Lung (tissue), 12 donors: Measurements from ENCODE around the gene HFM1. TPM values are rescaled to one million over a fixed set of nuclear protein-coding genes. Genes with fewer than 3 reads are reported as not detected.
A peak's percentile ranks its signal among the peaks of the same experiment; 100 is the strongest.

ENCODE experiments used
- ATAC-seq: fragments of 200-7000 bp; cut with Tn5 transposase; one replicate; pipeline ENCODE4 v1.9.1; 2020; ENCODE audit warnings: moderate number of reproducible peaks; ENCODE audit not compliant: insufficient read depth, low FRiP score
- DNase-seq, 3 donors: peaks; one replicate each; pipeline ENCODE4 v3.0.0-alpha.2; 2013 to 2017
- H3K27ac ChIP-seq, 2 donors: one replicate each; pipeline ENCODE4 v1.5.1; 2013; ENCODE audit warnings: mild to moderate bottlenecking in 2 of 2, moderate library complexity in 2 of 2, control low read depth in 1 of 2, inconsistent platforms in 1 of 2, low read depth in 1 of 2, low read length in 1 of 2
- H3K27me3 ChIP-seq, 3 donors: one replicate each; pipeline ENCODE4 v1.5.1; 2013; ENCODE audit warnings: low read length in 2 of 3; ENCODE audit not compliant: control insufficient read depth in 3 of 3, insufficient read depth in 3 of 3
- H3K36me3 ChIP-seq, 4 donors: one replicate each; pipeline ENCODE4 v1.5.1; 2013; ENCODE audit warnings: low read length in 4 of 4, mild to moderate bottlenecking in 1 of 4, moderate library complexity in 1 of 4; ENCODE audit not compliant: control insufficient read depth in 4 of 4, insufficient read depth in 4 of 4
- H3K4me1 ChIP-seq, 5 donors: one replicate each; pipeline ENCODE4 v1.5.1; 2013; ENCODE audit warnings: low read length in 5 of 5, mild to moderate bottlenecking in 2 of 5, moderate library complexity in 1 of 5; ENCODE audit not compliant: control insufficient read depth in 5 of 5, insufficient read depth in 5 of 5
- H3K4me3 ChIP-seq: one replicate; pipeline ENCODE4 v1.5.1; 2013; ENCODE audit warnings: mild to moderate bottlenecking, control low read depth, moderate library complexity
- H3K9ac ChIP-seq, 2 donors: one replicate each; pipeline ENCODE4 v1.5.1; 2013; ENCODE audit warnings: low read length in 2 of 2, control low read depth in 1 of 2; ENCODE audit not compliant: insufficient read depth in 1 of 2
- H3K9me3 ChIP-seq, 4 donors: one replicate each; pipeline ENCODE4 v1.5.1; 2013; ENCODE audit warnings: low read length in 3 of 4, mild to moderate bottlenecking in 1 of 4, moderate library complexity in 1 of 4; ENCODE audit not compliant: control insufficient read depth in 4 of 4, insufficient read depth in 3 of 4
- CTCF ChIP-seq: IDR thresholded peaks from 2 replicates; pipeline ENCODE4 v1.5.1; 2012; ENCODE audit warnings: mild to moderate bottlenecking; ENCODE audit errors: control extremely low read depth, extremely low read depth
- WGBS, 2 donors: extraction: QIAGEN DNeasy Blood & Tissue Kit; methylation state at CpG; one replicate each; pipeline ENCODE4 v1.1.7; 2013; 5-methylcytosine and 5-hydroxymethylcytosine counted together
- polyA plus RNA-seq, 2 donors: library from polyadenylated mRNA; stranded (reverse); fragments of 200-250 nt; gene quantifications; one replicate each; pipeline ENCODE4 v1.2.1, GENCODE V29; 2013
- total RNA-seq, 2 donors: library from RNA; depleted of rRNA in 1 of 2; stranded (reverse); fragments of >200 nt in 1 of 2; gene quantifications; one replicate each; pipeline ENCODE4 v1.2.1, GENCODE V29; 2014 to 2021
- donor health status: control.
- donor health status: control.
- donor health status: Bipolar disorder and iron deficiency.
- donor health status: healthy.
- donor health status: DM: yes; HTN: yes; CAD: no.

HFM1 gene
- total and polyA plus RNA-seq, 4 donors, result 0.16 to 8.0 (median 0.80) TPM

GRCh38 chr1:91273875-91274274 is 130.8 kb downstream of the HFM1 start:
- DNase-seq (no peak), ATAC-seq (no peak)

GRCh38 chr1:91261655-91262054 is 143.0 kb downstream of the HFM1 start:
- H3K27me3 ChIP-seq, result no peaks in the 10 kb centered on the region
- peaks cover 0 to 2% (median 0%) of the 10 kb centered on the region in 4 donors for H3K36me3 ChIP-seq
- H3K4me1 ChIP-seq, result no peaks in the 10 kb centered on the region
- no peak for TF ChIP-seq CTCF
- 59 to 65% methylated on average over 2 of the region's 2 CpGs for WGBS, 2 donors
- DNase-seq (no peak), ATAC-seq (no peak)
- no peak overlapping the region for H3K27ac ChIP-seq
- H3K9me3 ChIP-seq, result no peaks in the 10 kb centered on the region
- no peak overlapping the region for H3K4me3 ChIP-seq
- H3K9ac ChIP-seq, result no peak overlapping the region

More at GRCh38 chr1:91273875-91274274, 130.8 kb downstream of the HFM1 start:
- WGBS, 2 donors, result 88 to 96% methylated on average over 1 of the region's 1 CpG
- Histone ChIP-seq H3K9me3 (no peaks in the 10 kb centered on the region), H3K27me3 (no peaks in the 10 kb centered on the region), H3K4me3 (no peak overlapping the region), H3K4me1 (no peaks in the 10 kb centered on the region), H3K27ac (no peak overlapping the region), H3K36me3 (no peaks in the 10 kb centered on the region), H3K9ac (no peak overlapping the region)
- TF ChIP-seq CTCF, result no peak

GRCh38 chr1:91245435-91245834 is 159.2 kb downstream of the HFM1 start:
- Histone ChIP-seq H3K9ac (no peak overlapping the region), H3K36me3 (no peaks in the 10 kb centered on the region), H3K4me3 (no peak overlapping the region), H3K27ac (no peak overlapping the region), H3K4me1 (peaks cover 0 to 2% (median 0%) of the 10 kb centered on the region in 5 donors), H3K9me3 (no peaks in the 10 kb centered on the region), H3K27me3 (no peaks in the 10 kb centered on the region)
- ATAC-seq, result no peak
- WGBS, 2 donors, result 52 to 68% methylated on average over 3 of the region's 3 CpGs
- DNase-seq, result peak in 1 of 3 donors; percentile 6
- TF ChIP-seq CTCF, result no peak

GRCh38 chr1:91244737-91245136 is 159.9 kb downstream of the HFM1 start:
- Histone ChIP-seq H3K4me1 (peaks cover 0 to 3% (median 0%) of the 10 kb centered on the region in 5 donors), H3K27ac (no peak overlapping the region), H3K36me3 (no peaks in the 10 kb centered on the region), H3K9ac (no peak overlapping the region), H3K4me3 (no peak overlapping the region), H3K9me3 (no peaks in the 10 kb centered on the region), H3K27me3 (no peaks in the 10 kb centered on the region)
- 78 to 89% methylated on average over 2 of the region's 2 CpGs for WGBS, 2 donors
- DNase-seq, result no peak
- TF ChIP-seq CTCF, result no peak
- ATAC-seq, result no peak
